Tibial artery (tissue), 4 donors: ENCODE measurements around the gene WIF1.

Experiments
- DNase-seq, 2 donors: peaks; one replicate each; pipeline ENCODE4 v3.0.0-alpha.2; 2019
- H3K27ac ChIP-seq, 2 donors: fragments of 200-600 bp; sonication (generic) in 1 of 2; 1 replicate in 1 of 2; 2 replicates in 1 of 2; pipeline ENCODE4 v1.5.1; 2018 to 2019; ENCODE audit warnings: mild to moderate bottlenecking in 1 of 2
- H3K27me3 ChIP-seq, 2 donors: fragments of 200-600 bp; sonication (generic) in 1 of 2; one replicate each; pipeline versions ENCODE4 v1.5.1 to v1.6.0; 2016 to 2019
- H3K36me3 ChIP-seq, 3 donors: fragments of 200-600 bp; sonication (generic) in 2 of 3; one replicate each; pipeline ENCODE4 v1.5.1; 2016 to 2019; ENCODE audit warnings: mild to moderate bottlenecking in 2 of 3
- H3K4me1 ChIP-seq, 4 donors: fragments of 200-600 bp; sonication (generic) in 2 of 4; 1 replicate in 3 of 4; 2 replicates in 1 of 4; pipeline ENCODE4 v1.5.1; 2016 to 2019
- H3K4me3 ChIP-seq, 2 donors: fragments of 200-600 bp; sonication (generic) in 1 of 2; 1 replicate in 1 of 2; 2 replicates in 1 of 2; pipeline ENCODE4 v1.5.1; 2018 to 2019; ENCODE audit warnings: mild to moderate bottlenecking in 2 of 2
- H3K9me3 ChIP-seq, 3 donors: fragments of 200-600 bp; sonication (generic) in 1 of 3; one replicate each; pipeline ENCODE4 v1.5.1; 2016 to 2019
- intact Hi-C: fragments of 100-400 bp; cut with DNase I; formaldehyde crosslinking; loops from one replicate; pipeline ENCODE4 v1.15.0; 2023; ENCODE audit warnings: low total_unique reads
- TF ChIP-seq, protein P1 (sequence below), 2 experiments: fragments of 200-600 bp in 1 of 2; fragments of 450-650 bp in 1 of 2; IDR thresholded peaks; one replicate each; pipeline ENCODE4 v1.5.1; 2017 to 2019; ENCODE audit warnings: antibody characterized with exemption in 2 of 2, mild to moderate bottlenecking in 1 of 2, moderate library complexity in 1 of 2

Gene WIF1

DNA sequence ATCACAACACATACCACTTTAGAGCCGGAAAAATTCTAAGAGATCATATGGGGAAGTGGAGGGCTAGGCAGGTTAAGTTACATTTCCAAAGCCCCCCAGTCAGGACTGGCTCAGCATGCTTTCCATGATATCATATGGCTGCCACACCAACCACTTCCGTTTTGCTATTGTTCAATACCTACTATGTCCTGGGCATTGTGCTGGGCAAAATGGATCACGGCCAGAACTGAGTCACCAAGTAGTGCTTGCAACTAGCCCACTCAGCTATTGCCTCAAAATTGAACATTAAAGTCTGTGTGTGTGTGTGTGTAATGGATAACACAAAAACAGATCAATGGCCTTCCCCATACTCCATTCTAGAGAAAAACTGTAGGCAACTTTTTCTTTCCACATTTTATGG lies 22.7 kb downstream of the WIF1 start:
- Histone ChIP-seq H3K9me3 (no peaks in the 10 kb centered on the region), H3K27ac (no peak overlapping the region), H3K4me1 (no peaks in the 10 kb centered on the region), H3K27me3 (no peaks in the 10 kb centered on the region), H3K4me3 (no peak overlapping the region), H3K36me3 (no peaks in the 10 kb centered on the region)
- intact Hi-C loops: no loop called here
- TF ChIP-seq, protein P1, sequence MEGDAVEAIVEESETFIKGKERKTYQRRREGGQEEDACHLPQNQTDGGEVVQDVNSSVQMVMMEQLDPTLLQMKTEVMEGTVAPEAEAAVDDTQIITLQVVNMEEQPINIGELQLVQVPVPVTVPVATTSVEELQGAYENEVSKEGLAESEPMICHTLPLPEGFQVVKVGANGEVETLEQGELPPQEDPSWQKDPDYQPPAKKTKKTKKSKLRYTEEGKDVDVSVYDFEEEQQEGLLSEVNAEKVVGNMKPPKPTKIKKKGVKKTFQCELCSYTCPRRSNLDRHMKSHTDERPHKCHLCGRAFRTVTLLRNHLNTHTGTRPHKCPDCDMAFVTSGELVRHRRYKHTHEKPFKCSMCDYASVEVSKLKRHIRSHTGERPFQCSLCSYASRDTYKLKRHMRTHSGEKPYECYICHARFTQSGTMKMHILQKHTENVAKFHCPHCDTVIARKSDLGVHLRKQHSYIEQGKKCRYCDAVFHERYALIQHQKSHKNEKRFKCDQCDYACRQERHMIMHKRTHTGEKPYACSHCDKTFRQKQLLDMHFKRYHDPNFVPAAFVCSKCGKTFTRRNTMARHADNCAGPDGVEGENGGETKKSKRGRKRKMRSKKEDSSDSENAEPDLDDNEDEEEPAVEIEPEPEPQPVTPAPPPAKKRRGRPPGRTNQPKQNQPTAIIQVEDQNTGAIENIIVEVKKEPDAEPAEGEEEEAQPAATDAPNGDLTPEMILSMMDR (IDR thresholded peaks at IDR 0.05): no peak
- DNase-seq: no peak

DNA sequence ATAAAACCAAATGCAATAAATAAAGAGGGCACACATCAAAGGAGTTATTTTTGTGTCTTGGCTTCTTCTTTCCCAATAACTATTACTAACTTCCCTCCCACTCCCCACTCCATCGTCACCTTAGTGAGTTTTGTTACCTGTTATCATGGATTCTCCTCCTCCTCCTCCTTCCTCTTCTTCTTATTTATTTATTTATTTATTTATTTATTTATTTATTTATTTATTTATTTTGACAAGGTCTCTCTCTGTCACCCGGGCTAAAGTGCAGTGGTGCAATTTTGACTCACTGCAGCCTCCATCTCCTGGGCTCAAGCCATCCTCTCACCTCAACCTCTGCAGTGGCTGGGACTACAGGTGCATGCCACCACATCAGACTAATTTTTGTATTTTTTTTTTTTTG lies 26.4 kb downstream of the WIF1 start:
- Histone ChIP-seq H3K4me3 (no peak overlapping the region), H3K36me3 (no peaks in the 10 kb centered on the region), H3K9me3 (no peaks in the 10 kb centered on the region), H3K27ac (no peak overlapping the region), H3K4me1 (no peaks in the 10 kb centered on the region), H3K27me3 (peaks cover 0 to 2% of the 10 kb centered on the region in 2 donors)
- intact Hi-C loops: no loop called here
- no peak for DNase-seq
- TF ChIP-seq, protein P1 (IDR thresholded peaks at IDR 0.05): no peak

DNA sequence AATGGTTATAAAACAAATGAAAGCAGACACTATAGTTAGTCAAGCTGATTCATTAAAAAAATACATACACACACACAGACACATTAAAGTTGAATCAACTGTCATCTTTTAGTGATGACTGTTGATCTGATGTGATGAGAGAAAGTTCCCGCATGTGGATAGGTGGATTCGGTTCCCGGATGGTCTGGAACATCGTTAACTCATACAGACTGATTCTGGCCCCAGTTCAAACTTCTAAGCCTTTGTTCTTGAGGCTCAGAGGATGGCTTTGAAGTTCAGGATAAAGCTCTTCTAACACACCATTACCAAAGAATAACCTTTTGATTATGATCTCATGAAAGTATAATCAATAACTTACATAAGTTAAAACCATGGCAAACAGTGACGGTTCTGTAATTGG lies 27.5 kb downstream of the WIF1 start:
- no peak overlapping the region for H3K4me3 ChIP-seq

DNA sequence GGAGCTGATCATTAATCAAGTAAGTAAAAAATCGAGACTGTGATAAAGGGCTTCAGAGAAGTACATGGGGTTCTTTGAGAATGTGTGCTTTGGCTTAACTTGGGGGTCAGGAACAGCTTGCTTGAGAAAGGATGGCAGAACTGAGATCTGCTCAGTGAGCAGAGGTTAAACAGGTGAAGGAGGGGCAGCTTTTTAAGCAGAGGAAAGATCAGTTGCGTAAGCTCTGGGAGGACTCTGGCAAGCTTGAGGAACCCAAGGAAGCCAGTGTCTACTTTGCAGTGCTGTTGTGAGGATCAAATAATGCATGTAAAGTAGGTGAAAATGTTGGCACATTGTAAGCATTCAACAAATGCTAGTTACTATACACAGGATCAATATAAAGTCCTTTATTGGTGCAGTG lies 30.6 kb downstream of the WIF1 start:
- no peaks in the 10 kb centered on the region for H3K36me3 ChIP-seq
- peaks cover 0 to 2% of the 10 kb centered on the region in 2 donors for H3K27me3 ChIP-seq
- intact Hi-C loops: no loop called here
- no peak for DNase-seq
- no peaks in the 10 kb centered on the region for H3K4me1 ChIP-seq
- TF ChIP-seq, protein P1 (IDR thresholded peaks at IDR 0.05): no peak
- H3K4me3 ChIP-seq: no peak overlapping the region
- no peaks in the 10 kb centered on the region for H3K9me3 ChIP-seq
- H3K27ac ChIP-seq: no peak overlapping the region

More for the DNA sequence above, 27.5 kb downstream of the WIF1 start:
- Histone ChIP-seq H3K9me3 (no peaks in the 10 kb centered on the region), H3K4me1 (no peaks in the 10 kb centered on the region), H3K27me3 (peaks cover 0 to 2% of the 10 kb centered on the region in 2 donors), H3K27ac (no peak overlapping the region), H3K36me3 (no peaks in the 10 kb centered on the region)
- intact Hi-C loops: no loop called here
- TF ChIP-seq, protein P1 (IDR thresholded peaks at IDR 0.05): no peak
- DNase-seq: no peak

DNA sequence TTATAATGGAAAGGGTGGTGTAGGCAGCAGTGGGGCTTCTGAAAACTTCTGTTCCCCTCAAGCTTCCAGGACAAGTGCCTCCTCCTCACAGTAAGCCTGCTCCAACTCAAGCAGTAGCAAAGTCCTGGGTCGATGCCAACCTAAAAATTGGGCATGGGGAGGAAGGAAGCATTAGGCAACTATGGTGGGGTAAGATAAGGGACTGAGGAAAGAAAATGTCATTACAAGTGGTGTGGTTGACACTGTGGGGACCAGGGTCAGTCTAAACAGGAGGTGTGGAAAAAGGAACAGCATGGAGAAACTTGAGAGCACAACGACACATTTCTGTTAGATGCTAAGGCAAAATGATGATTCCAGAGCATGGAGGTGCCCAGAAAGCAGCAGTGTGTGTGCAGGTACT lies 34.9 kb downstream of the WIF1 start:
- intact Hi-C loops: no loop called here
- H3K27me3 ChIP-seq: no peaks in the 10 kb centered on the region

More for the DNA sequence above, 34.9 kb downstream of the WIF1 start:
- TF ChIP-seq, protein P1 (IDR thresholded peaks at IDR 0.05): no peak
- H3K4me3 ChIP-seq: no peak overlapping the region
- DNase-seq: no peak
- H3K9me3 ChIP-seq: no peaks in the 10 kb centered on the region
- H3K4me1 ChIP-seq: no peaks in the 10 kb centered on the region
- H3K27ac ChIP-seq: no peak overlapping the region
- no peaks in the 10 kb centered on the region for H3K36me3 ChIP-seq
